Karpas-422 (cell line): Measurements from ENCODE around the gene SLC9A5. TPM values are rescaled to one million over a fixed set of nuclear protein-coding genes. Genes with fewer than 3 reads are reported as not detected.

ENCODE experiments used
- DNase-seq: peaks from one replicate; pipeline ENCODE4 v3.0.0-alpha.2; 2015
- H2AFZ ChIP-seq: fragments of 200-600 bp; sonication (generic); 2 replicates; pipeline ENCODE4 v1.6.1; 2014; ENCODE audit warnings: antibody characterized with exemption, low read length, mixed read lengths
- H3K27ac ChIP-seq: fragments of 200-600 bp; sonication (generic); 2 replicates; pipeline ENCODE4 v1.5.1; 2014; ENCODE audit warnings: mild to moderate bottlenecking, low read length, moderate library complexity
- H3K27me3 ChIP-seq: fragments of 200-600 bp; sonication (generic); 2 replicates; pipeline ENCODE4 v1.6.1; 2014; ENCODE audit warnings: low read length, mixed read lengths
- H3K36me3 ChIP-seq: fragments of 200-600 bp; sonication (generic); 2 replicates; pipeline ENCODE4 v1.6.1; 2014; ENCODE audit warnings: low read length, mixed read lengths; ENCODE audit not compliant: insufficient read depth
- H3K4me1 ChIP-seq: fragments of 200-600 bp; sonication (generic); 2 replicates; pipeline ENCODE4 v1.6.1; 2014; ENCODE audit warnings: mild to moderate bottlenecking, low read length, mixed read lengths
- H3K4me2 ChIP-seq: fragments of 200-600 bp; sonication (generic); 2 replicates; pipeline ENCODE4 v1.6.1; 2014; ENCODE audit warnings: low read length, low read depth, mild to moderate bottlenecking; ENCODE audit not compliant: poor library complexity, severe bottlenecking
- H3K4me3 ChIP-seq: fragments of 200-600 bp; sonication (generic); 2 replicates; pipeline ENCODE4 v1.5.1; 2014; ENCODE audit warnings: mild to moderate bottlenecking, antibody characterized with exemption, low read length, mixed read lengths
- H3K79me2 ChIP-seq: fragments of 200-600 bp; sonication (generic); 2 replicates; pipeline ENCODE4 v1.6.1; 2014; ENCODE audit warnings: mild to moderate bottlenecking, low read length, mixed read lengths
- H3K9ac ChIP-seq: fragments of 200-600 bp; sonication (generic); 2 replicates; pipeline ENCODE4 v1.6.0; 2014; ENCODE audit warnings: low read length
- H3K9me2 ChIP-seq: fragments of 200-600 bp; sonication (generic), shearing (Covaris generic); replicated peaks from 2 replicates; pipeline ENCODE4 v1.6.0; 2014; ENCODE audit warnings: mild to moderate bottlenecking, low read length, moderate library complexity; ENCODE audit not compliant: insufficient read depth
- H3K9me3 ChIP-seq: fragments of 300-700, 200-600 bp; sonication (generic); 2 replicates; pipeline ENCODE4 v1.6.1; 2014; ENCODE audit warnings: low read length, mixed read lengths
- H4K20me1 ChIP-seq: fragments of 200-600 bp; sonication (generic); 2 replicates; pipeline ENCODE4 v1.6.1; 2014; ENCODE audit warnings: mild to moderate bottlenecking, antibody characterized with exemption, low read length, low read depth; ENCODE audit not compliant: insufficient read depth
- total RNA-seq: library from RNA; depleted of rRNA; stranded (reverse); fragments of >200 nt; shearing (Covaris generic); gene quantifications from 2 replicates; pipeline ENCODE4 v1.2.3, GENCODE V29; 2014; ENCODE audit warnings: low replicate concordance

The SLC9A5 gene
- total RNA-seq, 1 experiment from 2014 or later, result 4.9 TPM

DNA sequence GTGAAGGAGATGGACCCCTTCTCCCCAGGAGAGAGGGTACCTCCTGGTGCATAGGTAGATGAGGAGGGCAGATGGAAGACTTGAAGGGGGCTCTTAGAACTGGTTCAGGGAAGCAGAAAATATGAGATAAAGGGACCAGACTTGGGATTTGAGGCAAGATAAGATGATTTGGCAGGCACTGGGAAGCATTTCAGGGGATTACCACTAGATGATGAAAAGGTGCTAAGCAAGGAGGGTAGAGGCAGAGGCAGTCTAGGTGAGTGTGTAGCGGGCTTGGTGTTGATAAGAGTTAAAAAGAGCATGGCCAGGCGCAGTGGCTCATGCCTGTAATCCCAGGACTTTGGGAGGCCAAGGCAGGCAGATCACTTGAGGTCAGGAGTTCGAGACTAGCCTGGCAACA, 14.4 kb downstream of the SLC9A5 start:
- H3K4me3 ChIP-seq, result no peak overlapping the region
- H3K9ac ChIP-seq, result no peak overlapping the region
- no peaks in the 10 kb centered on the region for H3K9me2 ChIP-seq
- H3K27me3 ChIP-seq, result no peaks in the 10 kb centered on the region
- no peaks in the 10 kb centered on the region for H3K4me1 ChIP-seq
- no peak for DNase-seq
- no peaks in the 10 kb centered on the region for H3K9me3 ChIP-seq
- no peaks in the 10 kb centered on the region for H4K20me1 ChIP-seq
- no peaks in the 10 kb centered on the region for H3K79me2 ChIP-seq
- no peak overlapping the region for H3K4me2 ChIP-seq
- no peaks in the 10 kb centered on the region for H3K36me3 ChIP-seq
- no peak overlapping the region for H3K27ac ChIP-seq
- H2AFZ ChIP-seq, result no peak overlapping the region

DNA sequence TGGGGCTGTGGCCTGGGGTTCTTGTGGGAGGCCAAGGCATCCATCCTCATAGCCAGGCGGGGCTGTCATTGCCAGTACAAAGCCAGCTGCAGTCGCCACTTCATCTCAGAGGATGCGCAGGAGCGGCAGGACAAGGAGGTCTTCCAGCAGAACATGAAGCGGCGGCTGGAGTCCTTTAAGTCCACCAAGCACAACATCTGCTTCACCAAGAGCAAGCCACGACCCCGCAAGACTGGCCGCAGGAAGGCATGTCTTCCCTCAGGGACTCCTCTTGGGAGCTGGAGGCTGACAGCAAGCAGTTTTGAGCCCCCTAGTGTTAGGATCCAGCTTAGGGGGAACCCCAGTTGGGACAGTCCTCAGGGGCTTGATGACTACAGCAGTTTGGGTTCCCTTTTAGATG, 15.5 kb downstream of the SLC9A5 start:
- no peak overlapping the region for H2AFZ ChIP-seq
- H3K36me3 ChIP-seq, result no peaks in the 10 kb centered on the region
- H3K9me3 ChIP-seq, result no peaks in the 10 kb centered on the region
- no peaks in the 10 kb centered on the region for H3K27me3 ChIP-seq
- no peaks in the 10 kb centered on the region for H4K20me1 ChIP-seq
- no peak overlapping the region for H3K27ac ChIP-seq
- H3K4me1 ChIP-seq, result no peaks in the 10 kb centered on the region
- H3K9ac ChIP-seq, result no peak overlapping the region
- no peaks in the 10 kb centered on the region for H3K79me2 ChIP-seq
- H3K4me2 ChIP-seq, result no peak overlapping the region
- no peaks in the 10 kb centered on the region for H3K9me2 ChIP-seq
- no peak overlapping the region for H3K4me3 ChIP-seq
- DNase-seq, result peak; percentile 62

DNA sequence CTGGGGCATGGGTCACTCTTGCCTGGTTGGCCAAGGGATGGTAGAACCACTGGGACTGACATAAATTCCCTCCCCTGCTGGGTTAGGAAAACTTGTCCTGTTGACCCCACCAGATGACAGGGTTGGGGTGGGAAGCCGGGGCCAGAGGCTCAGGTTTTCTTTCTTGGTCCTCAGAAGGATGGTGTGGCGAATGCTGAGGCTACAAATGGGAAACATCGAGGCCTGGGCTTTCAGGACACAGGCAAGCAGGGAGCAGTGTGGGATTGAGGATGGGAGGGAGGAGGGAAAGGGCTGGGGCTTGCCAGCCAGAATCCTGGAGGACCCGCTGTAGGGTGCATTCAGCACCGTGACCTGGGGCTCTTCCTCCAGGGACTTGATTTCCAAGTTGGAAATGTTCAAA, 16.1 kb downstream of the SLC9A5 start:
- no peaks in the 10 kb centered on the region for H3K9me3 ChIP-seq
- H3K4me1 ChIP-seq, result no peaks in the 10 kb centered on the region
- no peaks in the 10 kb centered on the region for H3K27me3 ChIP-seq
- H3K36me3 ChIP-seq, result no peaks in the 10 kb centered on the region
- H3K79me2 ChIP-seq, result no peaks in the 10 kb centered on the region
- H4K20me1 ChIP-seq, result no peaks in the 10 kb centered on the region
- no peak overlapping the region for H2AFZ ChIP-seq
- no peaks in the 10 kb centered on the region for H3K9me2 ChIP-seq
- H3K9ac ChIP-seq, result no peak overlapping the region
- H3K4me3 ChIP-seq, result no peak overlapping the region
- no peak for DNase-seq
- H3K27ac ChIP-seq, result no peak overlapping the region
- no peak overlapping the region for H3K4me2 ChIP-seq

DNA sequence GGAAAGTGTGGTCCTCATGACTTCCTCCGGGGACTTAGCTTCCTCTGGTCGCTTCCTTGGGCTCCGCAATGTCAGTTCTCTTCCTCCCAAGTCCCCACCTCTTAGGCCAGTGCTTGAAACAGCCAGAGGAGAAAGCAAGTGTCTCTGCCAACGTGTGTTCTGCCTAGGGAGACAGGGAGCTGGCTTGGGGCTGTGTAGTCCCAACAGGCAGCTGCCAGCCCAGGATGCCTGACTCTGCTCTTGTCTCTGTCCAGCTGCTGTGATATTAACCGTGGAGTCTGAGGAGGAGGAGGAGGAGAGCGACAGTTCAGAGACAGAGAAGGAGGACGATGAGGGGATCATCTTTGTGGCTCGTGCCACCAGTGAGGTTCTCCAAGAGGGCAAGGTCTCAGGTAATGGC, 17.1 kb downstream of the SLC9A5 start:
- Histone ChIP-seq H3K4me3 (no peak overlapping the region), H4K20me1 (no peaks in the 10 kb centered on the region), H2AFZ (no peak overlapping the region), H3K79me2 (no peaks in the 10 kb centered on the region), H3K27ac (no peak overlapping the region), H3K9me3 (no peaks in the 10 kb centered on the region), H3K27me3 (no peaks in the 10 kb centered on the region), H3K9me2 (no peaks in the 10 kb centered on the region), H3K4me2 (no peak overlapping the region), H3K4me1 (no peaks in the 10 kb centered on the region), H3K9ac (no peak overlapping the region), H3K36me3 (no peaks in the 10 kb centered on the region)
- DNase-seq, result no peak

DNA sequence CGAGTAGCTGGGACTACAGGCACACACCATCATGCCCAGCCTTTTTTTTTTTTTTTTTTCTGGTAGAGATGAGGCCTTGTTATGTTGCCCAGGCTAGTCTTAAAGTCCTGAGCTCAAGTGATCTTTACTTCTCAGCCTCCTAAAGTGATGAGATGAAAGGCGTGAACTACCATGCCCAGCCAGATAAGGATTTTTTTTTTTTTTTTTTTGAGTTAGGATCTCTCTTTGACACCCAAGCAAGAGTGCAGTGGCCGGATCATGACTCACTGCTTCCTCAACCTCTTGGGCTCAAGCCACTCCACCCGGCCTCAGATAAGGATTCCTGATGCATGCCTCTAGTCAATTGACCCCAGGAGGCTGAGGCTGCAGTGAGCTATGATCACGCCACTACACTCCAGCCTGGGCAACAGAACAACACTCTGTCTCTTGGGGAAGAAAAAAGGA, 19.4 kb downstream of the SLC9A5 start:
- Histone ChIP-seq H4K20me1 (no peaks in the 10 kb centered on the region), H3K9me3 (no peaks in the 10 kb centered on the region), H3K27me3 (no peaks in the 10 kb centered on the region), H3K9me2 (no peaks in the 10 kb centered on the region), H3K36me3 (no peaks in the 10 kb centered on the region), H2AFZ (no peak overlapping the region), H3K4me1 (no peaks in the 10 kb centered on the region), H3K9ac (no peak overlapping the region), H3K4me2 (no peak overlapping the region), H3K27ac (no peak overlapping the region), H3K79me2 (no peaks in the 10 kb centered on the region), H3K4me3 (no peak overlapping the region)
- no peak for DNase-seq

DNA sequence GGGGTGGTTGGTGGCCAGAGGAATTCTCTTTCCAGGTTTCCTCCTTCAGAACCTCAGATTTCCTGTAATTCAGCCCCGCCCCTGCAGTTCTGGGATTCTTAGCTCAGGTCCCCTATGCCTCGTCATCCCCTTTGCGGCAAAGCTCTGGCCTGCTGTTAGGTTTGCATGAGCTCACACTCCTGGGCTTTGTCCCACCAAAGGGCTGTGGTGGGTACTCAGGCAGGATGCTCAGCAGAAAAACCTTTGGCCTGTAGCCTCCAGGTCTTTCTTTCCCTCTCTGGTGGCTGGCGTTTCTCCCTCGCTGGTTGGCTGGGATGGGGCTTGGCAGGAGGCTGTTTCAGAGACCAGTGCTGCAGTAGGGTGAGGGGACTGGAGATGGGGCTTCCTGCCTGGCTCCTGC, 21.0 kb downstream of the SLC9A5 start:
- no peak for DNase-seq
- no peak overlapping the region for H3K4me2 ChIP-seq
- no peak overlapping the region for H3K9ac ChIP-seq

DNA sequence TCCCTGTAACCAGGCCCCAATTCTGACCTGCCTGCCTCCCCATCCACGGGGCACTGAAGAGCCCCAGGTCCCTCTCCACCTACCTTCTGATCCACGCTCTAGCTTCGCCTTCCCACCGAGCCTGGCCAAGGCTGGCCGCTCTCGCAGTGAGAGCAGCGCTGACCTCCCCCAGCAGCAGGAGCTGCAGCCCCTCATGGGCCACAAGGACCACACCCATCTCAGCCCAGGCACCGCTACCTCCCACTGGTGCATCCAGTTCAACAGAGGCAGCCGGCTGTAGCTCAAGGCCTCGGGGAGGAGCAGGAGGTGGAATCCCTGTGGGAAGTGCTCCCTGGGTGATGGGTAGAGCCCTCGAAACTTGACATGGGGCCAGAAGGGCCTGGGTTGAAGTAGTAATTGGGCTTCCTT, 22.2 kb downstream of the SLC9A5 start:
- H2AFZ ChIP-seq, result no peak overlapping the region
- H3K4me3 ChIP-seq, result no peak overlapping the region
- no peak overlapping the region for H3K27ac ChIP-seq
- H3K9me2 ChIP-seq, result no peaks in the 10 kb centered on the region
- no peak overlapping the region for H3K9ac ChIP-seq
- no peaks in the 10 kb centered on the region for H4K20me1 ChIP-seq
- no peak for DNase-seq
- H3K27me3 ChIP-seq, result no peaks in the 10 kb centered on the region
- H3K36me3 ChIP-seq, result no peaks in the 10 kb centered on the region
- H3K4me1 ChIP-seq, result no peaks in the 10 kb centered on the region
- H3K79me2 ChIP-seq, result no peaks in the 10 kb centered on the region
- H3K9me3 ChIP-seq, result no peaks in the 10 kb centered on the region
- no peak overlapping the region for H3K4me2 ChIP-seq

More for the DNA sequence above, 21.0 kb downstream of the SLC9A5 start:
- Histone ChIP-seq H4K20me1 (no peaks in the 10 kb centered on the region), H2AFZ (no peak overlapping the region), H3K27me3 (no peaks in the 10 kb centered on the region), H3K4me3 (no peak overlapping the region), H3K36me3 (no peaks in the 10 kb centered on the region), H3K9me3 (no peaks in the 10 kb centered on the region), H3K27ac (no peak overlapping the region), H3K4me1 (no peaks in the 10 kb centered on the region), H3K79me2 (no peaks in the 10 kb centered on the region), H3K9me2 (no peaks in the 10 kb centered on the region)

DNA sequence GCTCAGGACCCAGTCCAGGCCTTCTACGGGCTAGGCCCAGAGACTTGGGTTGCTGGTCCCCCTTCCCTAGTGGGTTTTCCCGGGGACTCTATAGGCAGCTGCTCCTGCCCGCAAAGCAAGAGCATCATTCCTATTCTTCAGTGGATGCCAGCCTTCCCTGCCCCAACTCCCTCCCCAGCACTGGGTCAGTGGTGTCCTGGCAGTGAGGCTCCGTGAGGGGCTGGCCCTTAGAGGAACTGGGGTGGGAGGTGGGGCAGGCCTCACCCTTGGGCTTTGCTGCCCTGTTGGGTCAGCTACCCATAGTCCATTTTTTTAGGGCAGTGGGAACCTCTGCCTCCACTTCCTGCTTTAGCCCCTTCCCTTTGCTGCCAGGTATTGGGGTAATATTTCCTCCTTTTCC, 22.7 kb downstream of the SLC9A5 start:
- Histone ChIP-seq H3K79me2 (no peaks in the 10 kb centered on the region), H2AFZ (no peak overlapping the region), H3K9ac (no peak overlapping the region), H3K4me3 (no peak overlapping the region), H3K9me3 (no peaks in the 10 kb centered on the region), H3K4me1 (no peaks in the 10 kb centered on the region), H3K9me2 (no peaks in the 10 kb centered on the region), H3K27me3 (no peaks in the 10 kb centered on the region), H3K4me2 (no peak overlapping the region), H4K20me1 (no peaks in the 10 kb centered on the region), H3K27ac (no peak overlapping the region), H3K36me3 (no peaks in the 10 kb centered on the region)
- DNase-seq, result no peak

DNA sequence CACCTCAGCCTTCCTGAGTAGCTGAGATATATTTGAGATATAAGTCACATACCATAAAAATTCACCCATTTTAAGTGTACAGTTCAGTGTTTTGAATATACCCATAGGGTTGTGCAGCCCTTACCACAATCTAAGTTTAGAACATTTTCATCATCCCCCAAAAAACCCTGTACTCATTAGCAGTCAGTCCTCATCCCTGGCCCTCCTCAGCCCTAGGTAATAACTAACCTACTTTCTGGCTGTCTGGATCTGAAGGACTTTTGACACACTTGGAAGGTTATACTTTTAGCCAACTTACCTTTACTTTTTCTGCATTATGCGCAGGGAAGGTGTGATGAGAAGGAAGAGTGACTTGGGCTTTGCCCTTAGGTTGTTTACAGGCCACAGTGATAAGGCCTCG, 26.5 kb downstream of the SLC9A5 start:
- no peak overlapping the region for H3K4me2 ChIP-seq
- no peaks in the 10 kb centered on the region for H3K79me2 ChIP-seq
- no peaks in the 10 kb centered on the region for H3K27me3 ChIP-seq
- no peak overlapping the region for H3K27ac ChIP-seq
- H4K20me1 ChIP-seq, result no peaks in the 10 kb centered on the region
- H3K4me1 ChIP-seq, result no peaks in the 10 kb centered on the region; the same call in 1 of the 2 replicates
- H3K9ac ChIP-seq, result no peak overlapping the region
- no peak for DNase-seq
- H3K9me2 ChIP-seq, result no peaks in the 10 kb centered on the region
- H3K4me3 ChIP-seq, result no peak overlapping the region
- H3K36me3 ChIP-seq, result no peaks in the 10 kb centered on the region
- H2AFZ ChIP-seq, result no peak overlapping the region
- H3K9me3 ChIP-seq, result no peaks in the 10 kb centered on the region
